Measurements from ENCODE around the gene PPIL1.

GRCh38 chr6:36808634-36809033 is 66.0 kb downstream of the PPIL1 start:
- TF ChIP-seq, protein P1, sequence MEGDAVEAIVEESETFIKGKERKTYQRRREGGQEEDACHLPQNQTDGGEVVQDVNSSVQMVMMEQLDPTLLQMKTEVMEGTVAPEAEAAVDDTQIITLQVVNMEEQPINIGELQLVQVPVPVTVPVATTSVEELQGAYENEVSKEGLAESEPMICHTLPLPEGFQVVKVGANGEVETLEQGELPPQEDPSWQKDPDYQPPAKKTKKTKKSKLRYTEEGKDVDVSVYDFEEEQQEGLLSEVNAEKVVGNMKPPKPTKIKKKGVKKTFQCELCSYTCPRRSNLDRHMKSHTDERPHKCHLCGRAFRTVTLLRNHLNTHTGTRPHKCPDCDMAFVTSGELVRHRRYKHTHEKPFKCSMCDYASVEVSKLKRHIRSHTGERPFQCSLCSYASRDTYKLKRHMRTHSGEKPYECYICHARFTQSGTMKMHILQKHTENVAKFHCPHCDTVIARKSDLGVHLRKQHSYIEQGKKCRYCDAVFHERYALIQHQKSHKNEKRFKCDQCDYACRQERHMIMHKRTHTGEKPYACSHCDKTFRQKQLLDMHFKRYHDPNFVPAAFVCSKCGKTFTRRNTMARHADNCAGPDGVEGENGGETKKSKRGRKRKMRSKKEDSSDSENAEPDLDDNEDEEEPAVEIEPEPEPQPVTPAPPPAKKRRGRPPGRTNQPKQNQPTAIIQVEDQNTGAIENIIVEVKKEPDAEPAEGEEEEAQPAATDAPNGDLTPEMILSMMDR (conservative IDR thresholded peaks at IDR 0.05 in 1 of 2, IDR thresholded peaks at IDR 0.05 in 1 of 2; ENCODE audit: low read depth in 1 of 2, low read length in 2 of 2), result no peak
- no peak for TF ChIP-seq EZH2 (IDR thresholded peaks at IDR 0.05; ENCODE audit: low read length, missing control alignments)

Measured in fibroblast of lung (primary cell).